ENCODE data around the gene PRDX2.

PRDX2 gene

DNA sequence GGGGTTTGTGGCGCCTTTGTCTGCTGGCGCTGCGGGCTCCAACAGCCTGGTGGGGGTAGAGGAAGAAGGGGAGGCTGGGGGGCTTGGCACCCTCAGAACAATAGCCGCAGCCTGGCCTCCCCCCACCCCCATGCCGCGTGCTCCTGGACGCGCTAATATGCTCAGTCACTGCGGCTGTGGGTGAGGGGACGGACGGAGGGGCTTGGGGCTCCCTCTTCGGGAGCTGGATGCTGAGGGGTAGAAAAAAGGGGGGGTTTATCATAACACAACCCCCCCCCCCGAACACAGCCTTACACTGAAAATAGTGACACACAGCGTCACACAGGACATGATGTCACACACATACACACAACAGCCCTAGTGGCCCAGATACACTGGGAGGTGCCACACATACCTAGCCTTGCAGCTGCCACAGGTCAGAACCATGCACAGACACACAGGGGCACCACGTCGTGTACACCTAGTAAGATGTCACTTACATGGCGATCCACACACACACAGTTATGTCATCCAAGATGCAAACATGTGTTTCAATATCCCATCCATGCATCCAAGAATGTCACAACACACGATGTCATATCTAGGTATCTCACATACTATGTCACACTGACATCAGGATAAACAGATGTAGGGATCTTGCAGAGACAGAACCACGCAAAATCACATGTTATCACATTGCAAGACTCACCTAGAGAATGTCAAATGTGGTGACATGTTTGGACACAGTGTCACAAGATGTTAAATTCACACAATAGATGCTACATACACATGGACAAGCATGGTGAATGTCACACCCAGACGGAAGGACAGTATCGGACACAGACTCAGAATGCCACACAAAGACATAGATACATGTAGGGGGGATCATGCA lies 37.5 kb upstream of the PRDX2 start:
- Histone ChIP-seq H3K14ac (ENCODE audit: low read length) (no peak overlapping the region), H3K27me3 (ENCODE audit: insufficient read depth, low read length) (peaks cover 26% of the 10 kb centered on the region), H4K12ac (ENCODE audit: low read depth, low read length) (no peak overlapping the region), H3K4me1 (ENCODE audit: control insufficient read depth in 1 of 2, insufficient read depth in 2 of 2, low read length in 2 of 2) (peaks cover 6 to 17% of the 10 kb centered on the region in 2 experiments), H2BK120ac (ENCODE audit: insufficient read depth, low read length, poor library complexity) (no peak overlapping the region), H3K9ac (ENCODE audit: low read length) (no peak overlapping the region), H3K18ac (ENCODE audit: low read length) (no peak overlapping the region), H3K4ac (ENCODE audit: low read depth, low read length) (no peak overlapping the region), H2BK12ac (ENCODE audit: low read length) (no peak overlapping the region), H4K91ac (ENCODE audit: low read depth, low read length) (no peak overlapping the region), H3K79me1 (ENCODE audit: low read length) (no peaks in the 10 kb centered on the region), H3K4me2 (ENCODE audit: low read length) (peak overlapping the region; percentile 71), H3K4me3 (ENCODE audit: low read depth, low read length) (no peak overlapping the region), H3K27ac (ENCODE audit: low read depth, low read length) (no peak overlapping the region), H3K79me2 (ENCODE audit: control insufficient read depth, insufficient read depth, low read length, poor library complexity) (no peaks in the 10 kb centered on the region), H4K8ac (ENCODE audit: low read depth, low read length) (no peak overlapping the region), H2AK5ac (ENCODE audit: low read length) (no peak overlapping the region), H3K9me3 (ENCODE audit: insufficient read depth, low read depth, low read length) (peaks cover 10% of the 10 kb centered on the region), H3K23ac (ENCODE audit: low read length) (no peak overlapping the region), H2BK5ac (ENCODE audit: low read depth, low read length, poor library complexity) (no peak overlapping the region), H2AFZ (ENCODE audit: insufficient read depth, low read length, poor library complexity) (no peak overlapping the region), H3K36me3 (ENCODE audit: control insufficient read depth in 1 of 2, insufficient read depth in 2 of 2, low read length in 2 of 2) (no peaks in the 10 kb centered on the region)
- no peak for DNase-seq
- WGBS (ENCODE audit: extremely low coverage, insufficient coverage, insufficient read length): no CpG with 5 or more reads among the region's 21 CpGs

DNA sequence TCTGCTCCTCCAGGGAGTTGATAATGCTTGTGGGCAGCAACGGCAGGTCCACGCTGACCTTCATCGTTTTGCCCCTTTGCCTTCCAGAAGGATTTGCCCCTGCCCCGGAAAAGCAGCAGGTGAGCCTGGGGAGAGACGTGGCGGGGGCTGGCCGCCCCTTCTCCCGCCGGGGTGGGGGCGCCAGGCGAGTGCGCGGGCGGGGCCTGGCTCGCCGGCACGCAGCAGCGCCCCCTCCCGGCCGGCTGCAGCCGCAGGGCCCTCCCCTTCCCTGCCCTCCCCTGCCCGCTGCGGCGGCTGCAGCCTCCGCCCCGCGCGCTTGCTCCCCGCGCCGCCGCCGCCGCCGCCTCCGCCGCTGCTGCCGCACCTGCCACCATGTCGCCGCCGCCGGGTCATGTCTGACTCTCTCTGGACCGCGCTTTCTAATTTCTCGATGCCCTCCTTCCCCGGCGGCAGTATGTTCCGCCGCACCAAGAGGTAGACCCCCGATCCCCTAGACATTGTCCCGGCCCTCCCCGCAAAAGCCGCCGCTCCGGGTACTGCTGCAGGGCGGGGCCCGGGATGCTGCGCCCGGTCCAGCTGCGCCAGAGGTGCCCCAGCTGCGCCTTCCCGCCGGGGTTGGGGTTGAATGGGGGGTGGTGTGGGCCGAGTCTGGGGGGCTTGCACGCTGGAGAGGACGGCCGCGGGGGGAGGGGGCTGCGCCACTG lies 36.7 kb upstream of the PRDX2 start, which contains the start of gene MAST1:
TSS of gene MAST1 (plus strand) at position 334 of the 704 bp plus-strand sequence. CDS start at position 392, 58 bp downstream.
- H3K4me3 ChIP-seq (ENCODE audit: low read depth, low read length): peak within 1 kb of the TSS; percentile 53
- DNase-seq: peak in 1 of 2 donors; percentile 39
- H3K9me3 ChIP-seq (ENCODE audit: insufficient read depth, low read depth, low read length): peaks cover 10% of the 10 kb centered on the region
- peak within 1 kb of the TSS; percentile 30 for H2AFZ ChIP-seq (ENCODE audit: insufficient read depth, low read length, poor library complexity)
- no peak within 1 kb of the TSS for H3K27ac ChIP-seq (ENCODE audit: low read depth, low read length)
- no peak within 1 kb of the TSS for H2BK120ac ChIP-seq (ENCODE audit: insufficient read depth, low read length, poor library complexity)
- no peak within 1 kb of the TSS for H3K9ac ChIP-seq (ENCODE audit: low read length)
- no peak within 1 kb of the TSS for H2BK5ac ChIP-seq (ENCODE audit: low read depth, low read length, poor library complexity)
- WGBS (ENCODE audit: extremely low coverage, insufficient coverage, insufficient read length): no CpG with 5 or more reads among the region's 69 CpGs
- no peak within 1 kb of the TSS for H2AK5ac ChIP-seq (ENCODE audit: low read length)
- no peaks in the 10 kb centered on the region for H3K79me1 ChIP-seq (ENCODE audit: low read length)
- no peak within 1 kb of the TSS for H3K14ac ChIP-seq (ENCODE audit: low read length)
- no peak within 1 kb of the TSS for H3K18ac ChIP-seq (ENCODE audit: low read length)
- no peak within 1 kb of the TSS for H3K4ac ChIP-seq (ENCODE audit: low read depth, low read length)
- H4K91ac ChIP-seq (ENCODE audit: low read depth, low read length): no peak within 1 kb of the TSS
- no peaks in the 10 kb centered on the region for H3K36me3 ChIP-seq (ENCODE audit: control insufficient read depth in 1 of 2, insufficient read depth in 2 of 2, low read length in 2 of 2)
- no peak within 1 kb of the TSS for H4K12ac ChIP-seq (ENCODE audit: low read depth, low read length)
- H3K4me2 ChIP-seq (ENCODE audit: low read length): peak within 1 kb of the TSS; percentile 71
- H4K8ac ChIP-seq (ENCODE audit: low read depth, low read length): no peak within 1 kb of the TSS
- peaks cover 30% of the 10 kb centered on the region for H3K27me3 ChIP-seq (ENCODE audit: insufficient read depth, low read length)
- no peak within 1 kb of the TSS for H3K23ac ChIP-seq (ENCODE audit: low read length)
- no peaks in the 10 kb centered on the region for H3K79me2 ChIP-seq (ENCODE audit: control insufficient read depth, insufficient read depth, low read length, poor library complexity)
- H2BK12ac ChIP-seq (ENCODE audit: low read length): no peak within 1 kb of the TSS
- peaks cover 7 to 21% of the 10 kb centered on the region in 2 experiments for H3K4me1 ChIP-seq (ENCODE audit: control insufficient read depth in 1 of 2, insufficient read depth in 2 of 2, low read length in 2 of 2)

DNA sequence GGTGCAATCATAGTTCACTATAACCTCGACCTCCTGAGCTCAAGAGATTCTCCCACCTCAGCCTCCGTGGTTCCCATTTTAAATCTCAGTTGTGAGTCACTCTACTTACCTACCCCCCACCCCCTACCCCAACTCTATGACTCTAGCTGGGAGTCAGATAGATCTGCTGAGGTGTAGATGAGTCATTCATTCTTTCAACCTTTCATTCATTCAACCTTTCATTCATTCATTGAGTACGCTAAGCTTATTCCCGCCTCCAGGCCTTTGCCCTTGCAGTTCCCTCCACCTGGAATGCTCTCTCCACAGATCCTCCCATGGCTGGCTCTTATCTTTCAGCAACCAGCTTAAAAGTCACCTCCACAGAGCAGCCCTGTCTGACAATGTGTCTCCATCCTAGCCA lies 35.6 kb upstream of the PRDX2 start:
- H3K79me1 ChIP-seq (ENCODE audit: low read length): no peaks in the 10 kb centered on the region
- no peak overlapping the region for H2AFZ ChIP-seq (ENCODE audit: insufficient read depth, low read length, poor library complexity)
- H2BK120ac ChIP-seq (ENCODE audit: insufficient read depth, low read length, poor library complexity): no peak overlapping the region
- no peak overlapping the region for H3K4me3 ChIP-seq (ENCODE audit: low read depth, low read length)
- H3K36me3 ChIP-seq (ENCODE audit: control insufficient read depth in 1 of 2, insufficient read depth in 2 of 2, low read length in 2 of 2): no peaks in the 10 kb centered on the region
- H3K18ac ChIP-seq (ENCODE audit: low read length): no peak overlapping the region
- WGBS (ENCODE audit: extremely low coverage, insufficient coverage, insufficient read length): no CpG with 5 or more reads among the region's 4 CpGs
- no peak overlapping the region for H3K9ac ChIP-seq (ENCODE audit: low read length)
- H3K27me3 ChIP-seq (ENCODE audit: insufficient read depth, low read length): peaks cover 30% of the 10 kb centered on the region
- H2AK5ac ChIP-seq (ENCODE audit: low read length): no peak overlapping the region
- H2BK5ac ChIP-seq (ENCODE audit: low read depth, low read length, poor library complexity): no peak overlapping the region
- no peak overlapping the region for H3K27ac ChIP-seq (ENCODE audit: low read depth, low read length)
- H3K4me2 ChIP-seq (ENCODE audit: low read length): no peak overlapping the region
- no peak overlapping the region for H3K14ac ChIP-seq (ENCODE audit: low read length)
- H3K9me3 ChIP-seq (ENCODE audit: insufficient read depth, low read depth, low read length): peaks cover 10% of the 10 kb centered on the region
- H4K91ac ChIP-seq (ENCODE audit: low read depth, low read length): no peak overlapping the region
- peaks cover 7 to 21% of the 10 kb centered on the region in 2 experiments for H3K4me1 ChIP-seq (ENCODE audit: control insufficient read depth in 1 of 2, insufficient read depth in 2 of 2, low read length in 2 of 2)
- no peak overlapping the region for H2BK12ac ChIP-seq (ENCODE audit: low read length)
- H3K23ac ChIP-seq (ENCODE audit: low read length): no peak overlapping the region
- no peak overlapping the region for H4K12ac ChIP-seq (ENCODE audit: low read depth, low read length)
- H4K8ac ChIP-seq (ENCODE audit: low read depth, low read length): no peak overlapping the region
- no peak overlapping the region for H3K4ac ChIP-seq (ENCODE audit: low read depth, low read length)
- H3K79me2 ChIP-seq (ENCODE audit: control insufficient read depth, insufficient read depth, low read length, poor library complexity): no peaks in the 10 kb centered on the region
- DNase-seq: no peak

DNA sequence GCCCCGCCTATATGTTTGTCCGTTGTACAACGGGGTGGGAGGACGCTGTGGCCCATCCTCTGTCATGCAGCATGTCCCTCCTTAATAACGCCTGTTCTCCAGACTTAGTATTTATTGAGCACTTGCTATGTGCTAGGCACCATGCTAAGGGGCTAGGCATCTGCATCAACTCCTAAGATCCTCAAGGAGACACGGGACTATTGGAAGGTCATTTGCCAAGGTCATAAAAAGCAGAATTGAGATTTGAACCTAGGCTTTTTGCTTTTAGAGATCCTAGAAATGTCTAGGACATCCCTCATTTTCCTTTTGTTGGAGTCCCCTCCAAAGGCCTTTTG lies 34.9 kb upstream of the PRDX2 start:
- Histone ChIP-seq H3K27me3 (ENCODE audit: insufficient read depth, low read length) (peaks cover 30% of the 10 kb centered on the region), H2BK5ac (ENCODE audit: low read depth, low read length, poor library complexity) (no peak overlapping the region), H3K4me2 (ENCODE audit: low read length) (no peak overlapping the region), H3K23ac (ENCODE audit: low read length) (no peak overlapping the region), H2BK12ac (ENCODE audit: low read length) (no peak overlapping the region), H2BK120ac (ENCODE audit: insufficient read depth, low read length, poor library complexity) (no peak overlapping the region), H3K9ac (ENCODE audit: low read length) (no peak overlapping the region), H4K91ac (ENCODE audit: low read depth, low read length) (no peak overlapping the region), H3K79me2 (ENCODE audit: control insufficient read depth, insufficient read depth, low read length, poor library complexity) (no peaks in the 10 kb centered on the region), H2AFZ (ENCODE audit: insufficient read depth, low read length, poor library complexity) (no peak overlapping the region), H3K4ac (ENCODE audit: low read depth, low read length) (no peak overlapping the region), H3K18ac (ENCODE audit: low read length) (no peak overlapping the region), H3K14ac (ENCODE audit: low read length) (no peak overlapping the region), H3K27ac (ENCODE audit: low read depth, low read length) (no peak overlapping the region), H3K4me3 (ENCODE audit: low read depth, low read length) (no peak overlapping the region), H4K8ac (ENCODE audit: low read depth, low read length) (no peak overlapping the region), H3K79me1 (ENCODE audit: low read length) (no peaks in the 10 kb centered on the region), H3K9me3 (ENCODE audit: insufficient read depth, low read depth, low read length) (peaks cover 10% of the 10 kb centered on the region), H2AK5ac (ENCODE audit: low read length) (no peak overlapping the region), H4K12ac (ENCODE audit: low read depth, low read length) (no peak overlapping the region), H3K36me3 (ENCODE audit: control insufficient read depth in 1 of 2, insufficient read depth in 2 of 2, low read length in 2 of 2) (no peaks in the 10 kb centered on the region), H3K4me1 (ENCODE audit: control insufficient read depth in 1 of 2, insufficient read depth in 2 of 2, low read length in 2 of 2) (peaks cover 7 to 21% of the 10 kb centered on the region in 2 experiments)
- DNase-seq: no peak
- WGBS (ENCODE audit: extremely low coverage, insufficient coverage, insufficient read length): no CpG with 5 or more reads among the region's 6 CpGs

Measured in trophoblast cell (in vitro differentiated cells and primary cell).